Lung (tissue), 12 donors: ENCODE results near the gene GPX2. TPM values are rescaled to one million over a fixed set of nuclear protein-coding genes. Genes with fewer than 3 reads are reported as not detected.
A peak's percentile ranks its signal among the peaks of the same experiment; 100 is the strongest.

Experiments
- ATAC-seq: fragments of 200-7000 bp; cut with Tn5 transposase; one replicate; pipeline ENCODE4 v1.9.1; 2020; ENCODE audit warnings: moderate number of reproducible peaks; ENCODE audit not compliant: insufficient read depth, low FRiP score
- DNase-seq, 3 donors: peaks; one replicate each; pipeline ENCODE4 v3.0.0-alpha.2; 2013 to 2017
- H3K27ac ChIP-seq, 2 donors: one replicate each; pipeline ENCODE4 v1.5.1; 2013; ENCODE audit warnings: mild to moderate bottlenecking in 2 of 2, moderate library complexity in 2 of 2, control low read depth in 1 of 2, inconsistent platforms in 1 of 2, low read depth in 1 of 2, low read length in 1 of 2
- H3K27me3 ChIP-seq, 3 donors: one replicate each; pipeline ENCODE4 v1.5.1; 2013; ENCODE audit warnings: low read length in 2 of 3; ENCODE audit not compliant: control insufficient read depth in 3 of 3, insufficient read depth in 3 of 3
- H3K36me3 ChIP-seq, 4 donors: one replicate each; pipeline ENCODE4 v1.5.1; 2013; ENCODE audit warnings: low read length in 4 of 4, mild to moderate bottlenecking in 1 of 4, moderate library complexity in 1 of 4; ENCODE audit not compliant: control insufficient read depth in 4 of 4, insufficient read depth in 4 of 4
- H3K4me1 ChIP-seq, 5 donors: one replicate each; pipeline ENCODE4 v1.5.1; 2013; ENCODE audit warnings: low read length in 5 of 5, mild to moderate bottlenecking in 2 of 5, moderate library complexity in 1 of 5; ENCODE audit not compliant: control insufficient read depth in 5 of 5, insufficient read depth in 5 of 5
- H3K4me3 ChIP-seq: one replicate; pipeline ENCODE4 v1.5.1; 2013; ENCODE audit warnings: mild to moderate bottlenecking, control low read depth, moderate library complexity
- H3K9ac ChIP-seq, 2 donors: one replicate each; pipeline ENCODE4 v1.5.1; 2013; ENCODE audit warnings: low read length in 2 of 2, control low read depth in 1 of 2; ENCODE audit not compliant: insufficient read depth in 1 of 2
- H3K9me3 ChIP-seq, 4 donors: one replicate each; pipeline ENCODE4 v1.5.1; 2013; ENCODE audit warnings: low read length in 3 of 4, mild to moderate bottlenecking in 1 of 4, moderate library complexity in 1 of 4; ENCODE audit not compliant: control insufficient read depth in 4 of 4, insufficient read depth in 3 of 4
- CTCF ChIP-seq: IDR thresholded peaks from 2 replicates; pipeline ENCODE4 v1.5.1; 2012; ENCODE audit warnings: mild to moderate bottlenecking; ENCODE audit errors: control extremely low read depth, extremely low read depth
- WGBS, 2 donors: extraction: QIAGEN DNeasy Blood & Tissue Kit; methylation state at CpG; one replicate each; pipeline ENCODE4 v1.1.7; 2013; 5-methylcytosine and 5-hydroxymethylcytosine counted together
- polyA plus RNA-seq, 2 donors: library from polyadenylated mRNA; stranded (reverse); fragments of 200-250 nt; gene quantifications; one replicate each; pipeline ENCODE4 v1.2.1, GENCODE V29; 2013
- total RNA-seq, 2 donors: library from RNA; depleted of rRNA in 1 of 2; stranded (reverse); fragments of >200 nt in 1 of 2; gene quantifications; one replicate each; pipeline ENCODE4 v1.2.1, GENCODE V29; 2014 to 2021
- donor health status: control.
- donor health status: control.
- donor health status: Bipolar disorder and iron deficiency.
- donor health status: healthy.
- donor health status: DM: yes; HTN: yes; CAD: no.

Gene GPX2
- total and polyA plus RNA-seq, 4 donors: 2.9 to 11.3 (median 3.4) TPM; not detected in 1

DNA sequence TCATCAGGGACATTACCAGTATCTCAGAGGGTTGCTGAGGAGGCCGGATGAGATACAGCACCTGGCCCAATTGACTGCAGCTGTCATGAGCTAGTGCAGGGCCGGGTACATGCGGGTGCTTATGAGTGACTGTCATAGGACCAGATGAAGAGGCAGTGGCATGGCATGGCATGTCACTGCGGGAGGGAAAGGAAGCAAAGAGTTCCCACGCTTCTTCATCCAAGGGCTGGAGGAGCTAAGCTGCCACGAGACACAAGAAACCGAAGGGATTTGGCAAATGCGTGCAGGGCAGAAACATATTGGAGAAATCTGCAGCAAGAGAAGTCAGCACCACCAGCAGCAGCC, 10.7 kb upstream of the GPX2 start:
- Histone ChIP-seq H3K27me3 (no peaks in the 10 kb centered on the region), H3K9me3 (no peaks in the 10 kb centered on the region), H3K9ac (no peak overlapping the region), H3K27ac (no peak overlapping the region), H3K36me3 (peaks cover 0 to 13% (median 1%) of the 10 kb centered on the region in 4 donors), H3K4me1 (no peaks in the 10 kb centered on the region), H3K4me3 (no peak overlapping the region)
- ATAC-seq (no peak), DNase-seq (no peak)
- no peak for TF ChIP-seq CTCF
- WGBS, 2 donors: 94 to 95% methylated on average over 8 of the region's 8 CpGs

DNA sequence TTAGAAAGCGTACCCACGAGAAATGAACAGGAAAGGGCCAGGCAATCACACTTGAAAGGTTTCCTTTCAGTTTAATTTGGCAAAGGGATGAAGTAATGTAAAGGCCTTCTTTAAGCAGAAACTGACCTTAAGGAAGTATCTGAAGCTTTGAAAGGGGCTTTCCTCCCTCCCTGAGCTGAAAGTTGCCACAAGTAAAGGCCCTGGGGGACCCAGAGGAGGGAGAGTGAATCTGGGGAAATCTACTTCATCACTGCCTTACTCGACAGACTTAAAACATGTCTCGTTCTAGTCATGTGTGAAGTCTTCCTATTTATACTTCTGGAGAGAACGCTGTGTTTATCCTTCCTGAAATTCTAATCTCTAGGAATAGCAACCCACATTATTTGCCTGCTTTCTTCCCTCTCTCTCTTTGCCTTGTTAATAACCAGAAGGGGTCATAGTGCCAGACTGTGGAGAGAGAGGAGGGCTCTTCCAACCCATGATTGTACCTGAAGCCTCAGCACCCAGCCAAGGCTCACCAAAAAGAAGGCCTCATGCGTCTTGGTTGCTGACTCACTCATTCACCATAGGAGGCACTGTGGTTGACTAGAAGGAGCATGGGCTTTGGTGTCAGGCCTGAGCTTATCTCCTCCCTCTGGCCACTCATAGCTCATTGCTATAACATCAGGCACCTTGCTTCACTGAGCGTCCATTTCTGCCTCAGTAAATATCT, 10.2 kb upstream of the GPX2 start:
- H3K36me3 ChIP-seq: peaks cover 0 to 18% (median 1%) of the 10 kb centered on the region in 4 donors
- H3K9me3 ChIP-seq: no peaks in the 10 kb centered on the region
- no peak for ATAC-seq
- no peaks in the 10 kb centered on the region for H3K4me1 ChIP-seq
- WGBS, 2 donors: 65 to 75% methylated on average over 7 of the region's 7 CpGs
- DNase-seq: no peak
- no peak overlapping the region for H3K9ac ChIP-seq
- no peak for TF ChIP-seq CTCF
- no peak overlapping the region for H3K4me3 ChIP-seq
- H3K27me3 ChIP-seq: no peaks in the 10 kb centered on the region
- H3K27ac ChIP-seq: peak overlapping the region in 1 of 2 donors; percentile 27

DNA sequence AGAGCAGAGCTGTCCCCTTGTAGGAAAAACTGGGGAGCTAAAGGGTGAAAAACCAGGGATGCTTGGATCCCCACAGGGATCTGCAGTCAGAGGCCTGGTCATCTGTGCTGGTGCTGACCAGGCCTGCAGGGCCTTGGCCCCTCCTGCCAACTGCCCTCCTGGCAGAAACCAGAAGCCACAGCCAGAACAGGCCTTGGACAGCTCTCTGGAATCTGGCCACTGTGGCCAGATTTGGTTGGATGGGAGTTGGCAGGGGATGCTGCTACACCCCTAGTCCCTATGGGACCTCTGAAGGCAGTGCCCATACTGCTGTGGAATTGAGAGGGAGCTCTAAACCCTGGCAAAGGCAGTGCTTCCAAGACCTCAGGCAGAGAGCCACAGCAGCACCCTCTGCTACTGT, 9.2 kb upstream of the GPX2 start:
- no peak for ATAC-seq

More for the DNA sequence above, 9.2 kb upstream of the GPX2 start:
- DNase-seq: no peak
- Histone ChIP-seq H3K27ac (peak overlapping the region in 1 of 2 donors; percentile 81), H3K9me3 (no peaks in the 10 kb centered on the region), H3K9ac (no peak overlapping the region), H3K36me3 (peaks cover 0 to 22% (median 1%) of the 10 kb centered on the region in 4 donors), H3K4me3 (no peak overlapping the region), H3K4me1 (no peaks in the 10 kb centered on the region), H3K27me3 (no peaks in the 10 kb centered on the region)
- TF ChIP-seq CTCF: no peak
